ENCODE data around the gene MYL9.

GRCh38 chr20:36565520-36565919 lies 24.2 kb downstream of the MYL9 start:
- TF ChIP-seq CTCF (conservative IDR thresholded peaks at IDR 0.05) (no peak), ZFX (IDR thresholded peaks at IDR 0.05) (no peak)

Data from C4-2B (cell line).